HUDEP-2 (cell line): ENCODE data around the gene SEC16B.

Source experiments
- DNase-seq, 76 experiments: peaks; one replicate each; lab custom pipeline; 2025; ENCODE audit not compliant: unreplicated experiment in 76 of 76; lab: John Stamatoyannopoulos, UW

SEC16B gene

GRCh38 chr1:177944016-177944949 is 25.6 kb downstream of the SEC16B start:
- DNase-seq, result no peak

- no peak for DNase-seq
Measured at GRCh38 chr1:177941976-177942375, 27.9 kb downstream of the SEC16B start.

GRCh38 chr1:177940682-177941081 is 29.2 kb downstream of the SEC16B start:
- DNase-seq, result no peak

GRCh38 chr1:177937931-177938330 is 31.9 kb downstream of the SEC16B start:
- no peak for DNase-seq

GRCh38 chr1:177937174-177937770 is 32.6 kb downstream of the SEC16B start:
- no peak for DNase-seq

GRCh38 chr1:177935638-177936415 is 34.0 kb downstream of the SEC16B start:
- DNase-seq, result no peak

GRCh38 chr1:177934927-177935326 is 34.9 kb downstream of the SEC16B start:
- DNase-seq, result no peak

- DNase-seq, result no peak
Measured at GRCh38 chr1:177934461-177934860, 35.4 kb downstream of the SEC16B start.

GRCh38 chr1:177933881-177934280 is 36.0 kb downstream of the SEC16B start:
- no peak for DNase-seq

- no peak for DNase-seq
Measured at GRCh38 chr1:177932123-177932522, 37.7 kb downstream of the SEC16B start.

- no peak for DNase-seq
Measured at GRCh38 chr1:177928952-177929351, 40.9 kb downstream of the SEC16B start.

GRCh38 chr1:177928194-177928593 is 41.7 kb downstream of the SEC16B start:
- peak in 1 of 76 experiments; percentile 7 for DNase-seq

- DNase-seq, result no peak
Measured at GRCh38 chr1:177927021-177927596, 42.7 kb downstream of the SEC16B start.

- no peak for DNase-seq
Measured at GRCh38 chr1:177926201-177926600, 43.7 kb downstream of the SEC16B start.

GRCh38 chr1:177925006-177925405 is 44.9 kb downstream of the SEC16B start:
- no peak for DNase-seq

GRCh38 chr1:177923441-177923840 is 46.4 kb downstream of the SEC16B start:
- DNase-seq, result no peak

- DNase-seq, result no peak
Measured at GRCh38 chr1:177922209-177922608, 47.6 kb downstream of the SEC16B start.

GRCh38 chr1:177921590-177921989 is 48.3 kb downstream of the SEC16B start:
- DNase-seq, result no peak

GRCh38 chr1:177920091-177920490 is 49.8 kb downstream of the SEC16B start:
- DNase-seq, result no peak

GRCh38 chr1:177915641-177916040 is 54.2 kb downstream of the SEC16B start:
- DNase-seq, result no peak

GRCh38 chr1:177914603-177915002 is 55.3 kb downstream of the SEC16B start:
- DNase-seq, result no peak
